Kidney (tissue), 14 donors: ENCODE measurements around the gene LRBA. TPM values are rescaled to one million over a fixed set of nuclear protein-coding genes. Genes with fewer than 3 reads are reported as not detected.
"Not testable (repeated sequence)": the region's sequence is repeated elsewhere in the genome, so short reads cannot be mapped to it uniquely, and the experiment has no call there.

Experiments
- DNase-seq, 5 donors: peaks; one replicate each; pipeline ENCODE4 v3.0.0-alpha.2; 2013 to 2020
- FAIRE-seq: peaks from 2 replicates; lab custom pipeline; 2012; peaks lifted over from hg19 to GRCh38; lab: Jason Lieb, UNC
- H3K27ac ChIP-seq, 2 donors: one replicate each; pipeline ENCODE4 v1.7.0; 2013; ENCODE audit warnings: low read depth in 2 of 2, low read length in 2 of 2, inconsistent platforms in 1 of 2
- H3K27me3 ChIP-seq: one replicate; pipeline ENCODE4 v1.7.1; 2013; ENCODE audit warnings: low read length, inconsistent platforms; ENCODE audit not compliant: control insufficient read depth, insufficient read depth
- H3K36me3 ChIP-seq, 3 donors: one replicate each; pipeline versions ENCODE4 v1.7.0 to v1.7.1; 2013; ENCODE audit warnings: low read length in 3 of 3, control low read depth in 1 of 3, inconsistent platforms in 1 of 3; ENCODE audit not compliant: insufficient read depth in 3 of 3, control insufficient read depth in 2 of 3
- H3K4me1 ChIP-seq, 3 donors: one replicate each; pipeline versions ENCODE4 v1.7.0 to v1.7.1; 2013; ENCODE audit warnings: low read length in 3 of 3, inconsistent platforms in 1 of 3, low read depth in 1 of 3; ENCODE audit not compliant: control insufficient read depth in 2 of 3, insufficient read depth in 2 of 3
- H3K4me3 ChIP-seq, 3 donors: one replicate each; pipeline versions ENCODE4 v1.7.0 to v1.8.1; 2013; ENCODE audit warnings: low read length in 3 of 3, control low read depth in 1 of 3, inconsistent platforms in 1 of 3
- H3K9ac ChIP-seq, 3 donors: one replicate each; pipeline versions ENCODE4 v1.7.0 to v1.7.1; 2013; ENCODE audit warnings: low read length in 3 of 3, control low read depth in 1 of 3, inconsistent platforms in 1 of 3
- H3K9me3 ChIP-seq, 3 donors: one replicate each; pipeline versions ENCODE4 v1.7.0 to v1.7.1; 2013; ENCODE audit warnings: low read length in 3 of 3, control low read depth in 1 of 3, inconsistent platforms in 1 of 3; ENCODE audit not compliant: control insufficient read depth in 2 of 3, insufficient read depth in 1 of 3
- intact Hi-C: fragments of 100-400 bp; cut with DNase I; formaldehyde crosslinking; loops from one replicate; pipeline ENCODE4 v1.11.1; 2022
- polyA plus RNA-seq: library from polyadenylated mRNA; stranded (reverse); fragments of 350-450 nt; fragmentation: Illumina TruSeq; extraction: RNeasy Lipid Tissue Mini Kit (QIAGEN cat#74804); gene quantifications from one replicate; pipeline ENCODE4 v1.2.3, GENCODE V29; 2014; ENCODE audit warnings: low read depth, low replicate concordance; ENCODE audit not compliant: insufficient read depth
- total RNA-seq: library from RNA; stranded (reverse); fragmentation: NEBNext Ultra II Directional; extraction: Animal tissue kit (Norgen Biotek cat#: 25700); gene quantifications from one replicate; pipeline ENCODE4 v1.2.1, GENCODE V29; 2021
- TF ChIP-seq, protein P1 (sequence below): IDR thresholded peaks from 3 replicates; pipeline ENCODE4 v1.5.1; 2012; ENCODE audit warnings: mild to moderate bottlenecking, moderate library complexity, borderline replicate concordance; ENCODE audit not compliant: insufficient read depth; ENCODE audit errors: extremely low read depth
- donor health status: control.
- donor health status: control.
- donor health status: control.
- donor health status: control.
- donor health status: control.
- donor health status: DM: yes; HTN: yes; CAD: no.
- donor health status: Normal renal cell carcinoma (clear cell type).

Gene LRBA
- total and polyA plus RNA-seq, 2 donors from 2014 or later, result 20.3 to 76.7 TPM

DNA sequence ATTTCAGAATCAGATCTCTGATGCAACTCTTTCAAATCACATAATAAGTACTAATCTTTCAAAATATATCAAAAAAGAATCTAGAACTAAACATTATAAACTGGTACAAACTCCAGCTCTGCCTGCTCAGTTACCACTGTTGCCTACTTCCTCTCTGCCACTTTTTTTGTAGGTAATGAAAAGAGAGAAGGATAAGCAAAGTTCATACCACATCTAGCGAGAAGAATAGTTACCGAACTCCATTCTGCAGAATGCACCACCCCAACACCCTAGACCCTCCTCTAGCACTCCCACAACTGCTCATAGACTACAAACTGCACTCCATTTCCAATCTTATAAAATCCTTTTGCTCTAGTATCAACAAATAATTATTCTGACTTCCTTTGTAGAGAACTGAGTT lies 19.7 kb upstream of the LRBA start:
- FAIRE-seq (no peak), DNase-seq (no peak)
- Histone ChIP-seq H3K36me3 (no peaks in the 10 kb centered on the region), H3K9ac (no peak overlapping the region), H3K27me3 (no peaks in the 10 kb centered on the region), H3K4me3 (no peak overlapping the region), H3K27ac (no peak overlapping the region), H3K4me1 (no peaks in the 10 kb centered on the region), H3K9me3 (no peaks in the 10 kb centered on the region)
- intact Hi-C loops, result no loop called here
- TF ChIP-seq, protein P1, sequence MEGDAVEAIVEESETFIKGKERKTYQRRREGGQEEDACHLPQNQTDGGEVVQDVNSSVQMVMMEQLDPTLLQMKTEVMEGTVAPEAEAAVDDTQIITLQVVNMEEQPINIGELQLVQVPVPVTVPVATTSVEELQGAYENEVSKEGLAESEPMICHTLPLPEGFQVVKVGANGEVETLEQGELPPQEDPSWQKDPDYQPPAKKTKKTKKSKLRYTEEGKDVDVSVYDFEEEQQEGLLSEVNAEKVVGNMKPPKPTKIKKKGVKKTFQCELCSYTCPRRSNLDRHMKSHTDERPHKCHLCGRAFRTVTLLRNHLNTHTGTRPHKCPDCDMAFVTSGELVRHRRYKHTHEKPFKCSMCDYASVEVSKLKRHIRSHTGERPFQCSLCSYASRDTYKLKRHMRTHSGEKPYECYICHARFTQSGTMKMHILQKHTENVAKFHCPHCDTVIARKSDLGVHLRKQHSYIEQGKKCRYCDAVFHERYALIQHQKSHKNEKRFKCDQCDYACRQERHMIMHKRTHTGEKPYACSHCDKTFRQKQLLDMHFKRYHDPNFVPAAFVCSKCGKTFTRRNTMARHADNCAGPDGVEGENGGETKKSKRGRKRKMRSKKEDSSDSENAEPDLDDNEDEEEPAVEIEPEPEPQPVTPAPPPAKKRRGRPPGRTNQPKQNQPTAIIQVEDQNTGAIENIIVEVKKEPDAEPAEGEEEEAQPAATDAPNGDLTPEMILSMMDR, result no peak

DNA sequence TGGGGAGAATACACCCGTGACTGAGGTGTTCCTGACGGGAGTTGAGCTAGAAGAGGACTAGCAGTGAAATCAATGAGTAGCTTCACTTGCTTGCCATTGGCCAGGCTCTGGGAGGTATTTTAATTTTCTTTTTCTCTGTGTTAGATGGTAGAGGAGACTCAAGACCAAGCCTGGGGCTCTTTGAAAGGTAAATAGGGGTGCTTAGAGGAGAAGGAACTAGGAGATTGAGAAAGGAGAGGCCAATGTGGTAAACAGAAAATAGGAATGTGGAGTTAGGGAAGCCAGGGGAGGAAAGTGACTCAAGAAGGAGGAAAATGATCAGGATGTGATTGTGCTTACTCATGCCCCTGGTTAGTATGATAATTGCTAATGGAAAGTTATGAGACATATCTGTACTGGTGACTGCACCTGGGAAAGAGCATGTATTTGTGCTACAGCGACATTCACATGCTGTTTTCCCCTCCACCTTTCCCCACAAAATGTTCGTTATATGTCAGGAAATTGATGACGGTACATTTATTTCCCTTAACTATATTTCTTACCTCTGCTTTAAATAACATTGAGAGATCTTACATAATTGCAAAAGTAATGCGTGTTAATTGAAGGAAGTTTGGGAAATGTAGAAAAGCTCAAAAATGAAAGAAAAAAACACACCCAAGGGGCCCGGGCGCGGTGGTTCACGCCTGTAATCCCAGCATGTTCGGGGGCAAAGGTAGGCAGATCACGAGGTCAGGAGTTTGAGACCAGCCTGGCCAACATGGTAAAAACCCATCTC lies 16.9 kb upstream of the LRBA start:
- DNase-seq (no peak), FAIRE-seq (no peak)
- no peaks in the 10 kb centered on the region for H3K4me1 ChIP-seq
- no peaks in the 10 kb centered on the region for H3K27me3 ChIP-seq
- H3K4me3 ChIP-seq, result no peak overlapping the region
- H3K27ac ChIP-seq, result no peak overlapping the region
- H3K9me3 ChIP-seq, result no peaks in the 10 kb centered on the region
- H3K9ac ChIP-seq, result no peak overlapping the region
- intact Hi-C loops, result no loop called here
- no peaks in the 10 kb centered on the region for H3K36me3 ChIP-seq
- TF ChIP-seq, protein P1, result no peak

DNA sequence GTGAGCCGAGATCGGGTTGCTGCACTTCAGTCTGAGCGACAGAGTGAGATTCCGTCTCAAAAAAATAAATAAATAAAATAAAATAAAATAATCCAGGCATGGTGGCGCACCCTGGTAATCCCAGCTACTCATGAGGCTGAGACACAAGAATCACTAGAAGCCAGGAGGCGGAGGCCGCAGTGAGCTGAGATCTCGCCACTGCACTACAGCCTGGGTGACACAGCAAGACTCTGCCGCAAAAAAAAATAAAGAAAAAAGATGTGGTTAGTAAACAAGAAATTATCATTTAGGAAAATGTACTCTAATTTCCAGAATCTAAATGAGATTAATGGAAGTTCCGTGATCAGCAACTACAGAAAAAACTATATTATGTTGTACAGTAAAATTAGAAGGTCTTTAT lies 14.5 kb upstream of the LRBA start:
- no peaks in the 10 kb centered on the region for H3K9me3 ChIP-seq
- H3K27me3 ChIP-seq, result no peaks in the 10 kb centered on the region
- DNase-seq, result no peak
- TF ChIP-seq, protein P1, result no peak
- H3K9ac ChIP-seq, result no peak overlapping the region
- no peaks in the 10 kb centered on the region for H3K36me3 ChIP-seq
- no peak overlapping the region for H3K27ac ChIP-seq
- H3K4me1 ChIP-seq, result no peaks in the 10 kb centered on the region
- intact Hi-C loops, result no loop called here
- no peak for FAIRE-seq
- no peak overlapping the region for H3K4me3 ChIP-seq

DNA sequence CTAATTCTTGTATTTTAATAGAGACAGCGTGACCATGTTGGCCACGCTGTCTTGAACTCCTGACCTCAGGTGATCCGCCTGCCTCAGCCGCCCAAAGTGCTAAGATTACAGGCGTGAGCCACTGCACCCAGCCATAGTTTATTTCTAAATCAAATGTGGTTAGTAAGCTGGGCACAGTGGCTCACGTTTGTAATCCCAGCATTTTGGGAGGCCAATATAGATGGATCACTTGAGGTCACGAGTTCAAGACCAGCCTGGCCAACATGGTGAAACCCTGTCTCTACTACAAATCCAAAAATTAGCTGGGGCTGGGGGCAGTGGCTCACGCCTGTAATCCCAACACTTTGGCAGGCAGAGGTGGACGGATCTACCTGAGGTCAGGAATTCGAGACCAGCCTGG lies 13.9 kb upstream of the LRBA start:
- H3K4me3 ChIP-seq, H3K4me1 ChIP-seq, intact Hi-C loops, H3K9ac ChIP-seq, H3K27me3 ChIP-seq, H3K36me3 ChIP-seq, DNase-seq, H3K9me3 ChIP-seq, H3K27ac ChIP-seq, FAIRE-seq: not testable (repeated sequence)
